Activated gamma-delta T cell (primary cell): ENCODE measurements around the gene PLSCR3.

ENCODE experiments used
- DNase-seq: peaks from one replicate; lab custom pipeline; 2025; lab: John Stamatoyannopoulos, UW
- total RNA-seq, 2 donors: gene quantifications; one replicate each; lab custom pipeline; 2026; lab: John Stamatoyannopoulos, UW

The PLSCR3 gene
- 0.35 to 1.1 reads per million in 2 donors for total RNA-seq

DNA sequence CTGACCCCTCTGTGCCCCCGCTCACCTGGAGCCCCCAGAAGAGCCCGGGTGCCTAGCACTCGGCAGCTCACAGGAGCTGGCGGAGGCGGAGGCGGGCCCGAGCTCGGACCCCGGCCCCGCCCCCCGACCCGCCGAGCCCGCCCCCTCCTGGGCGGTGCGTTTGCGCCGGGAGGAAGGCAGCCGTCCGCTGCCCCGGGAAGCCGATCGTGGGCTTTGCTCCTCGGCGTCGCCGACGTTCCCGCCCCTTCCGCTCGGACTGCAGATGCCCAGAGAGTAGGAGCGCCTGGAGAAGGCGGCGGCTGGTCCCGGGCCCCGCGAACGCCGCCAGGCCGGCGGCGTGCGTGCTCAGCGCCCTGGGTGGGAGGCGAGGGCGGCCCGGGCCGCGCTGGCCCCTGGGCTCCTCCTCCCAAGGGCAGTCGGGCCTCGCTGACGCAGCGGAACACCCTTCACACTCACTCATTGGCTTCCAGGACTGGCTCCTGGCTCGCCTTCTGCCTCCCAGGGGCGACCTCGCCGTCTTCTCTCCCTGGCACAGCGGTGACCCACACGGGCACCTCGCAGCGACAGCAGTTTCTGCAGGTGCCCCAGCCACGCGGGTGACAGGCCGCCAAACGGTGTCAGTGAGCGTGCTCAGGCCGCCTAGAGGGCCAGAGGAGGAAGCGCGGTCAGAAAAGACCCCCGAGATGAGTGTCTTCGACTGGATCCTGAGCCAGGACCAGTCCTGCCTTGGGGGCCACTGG, at the start of gene PLSCR3:
PLSCR3 (minus strand) TSS at position 74 of the 740 bp plus-strand sequence. CDS start 415 bp downstream, outside the sequence.
- peak; percentile 69 for DNase-seq

DNA sequence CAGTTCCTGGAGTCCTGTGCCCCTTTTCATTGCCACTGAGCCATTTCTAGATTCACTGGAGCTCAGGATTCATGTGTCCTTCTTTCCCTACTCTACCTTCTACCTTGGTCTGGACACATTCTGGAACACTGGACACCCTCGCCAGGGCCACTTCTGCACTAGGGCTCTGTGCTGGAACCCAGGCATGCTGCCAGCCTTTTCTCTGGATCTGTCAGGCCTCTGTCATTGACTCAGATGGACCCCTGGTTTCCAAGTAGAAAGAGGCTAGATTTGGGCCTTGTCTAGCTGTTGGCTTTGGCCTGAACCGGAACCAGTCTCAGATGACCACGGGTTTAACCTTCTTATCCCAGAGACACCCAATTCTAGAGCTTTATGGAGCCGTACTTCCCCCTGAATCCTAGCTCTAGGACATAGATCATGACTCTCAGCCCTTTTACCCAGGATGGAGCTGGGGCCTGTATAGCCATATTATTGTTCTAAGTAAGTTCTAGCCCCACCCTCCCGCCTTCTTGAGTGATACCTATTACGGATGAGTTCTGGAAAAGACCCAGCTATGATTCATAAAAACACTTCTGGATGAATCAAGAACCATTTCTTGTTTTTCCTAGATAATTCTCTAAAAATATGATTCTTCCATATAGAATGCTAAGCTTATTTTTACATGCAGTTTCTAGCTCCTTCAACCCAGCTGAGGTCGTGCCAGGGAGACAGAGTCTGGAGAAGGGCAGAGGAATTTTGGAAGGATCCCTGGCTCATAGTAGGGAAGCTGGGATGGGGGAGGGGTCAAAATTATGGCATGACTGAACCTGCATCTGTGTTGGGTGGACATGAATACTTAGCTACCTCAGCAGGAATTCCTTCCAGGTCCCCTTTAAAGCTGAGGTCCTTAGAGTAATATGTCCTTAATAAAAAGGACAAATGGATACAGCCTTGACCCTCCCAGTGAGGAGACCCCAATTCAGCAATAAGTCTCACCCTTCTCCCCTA, 49.5 kb upstream of the PLSCR3 start:
- DNase-seq = no peak

- DNase-seq = no peak
Observed at GRCh38 chr17:7442142-7442541, 47.8 kb upstream of the PLSCR3 start.

- DNase-seq = no peak
Observed at GRCh38 chr17:7441266-7441665, 46.9 kb upstream of the PLSCR3 start.

GRCh38 chr17:7440834-7441195, 46.5 kb upstream of the PLSCR3 start:
- no peak for DNase-seq

GRCh38 chr17:7440113-7440833, 45.9 kb upstream of the PLSCR3 start:
- no peak for DNase-seq

- DNase-seq = no peak
Observed at GRCh38 chr17:7439462-7440112, 45.3 kb upstream of the PLSCR3 start, which contains the start of gene FGF11. Gene FGF11 (plus strand): TSS chr17:7439512. CDS start chr17:7439621, 109 bp downstream.

DNA sequence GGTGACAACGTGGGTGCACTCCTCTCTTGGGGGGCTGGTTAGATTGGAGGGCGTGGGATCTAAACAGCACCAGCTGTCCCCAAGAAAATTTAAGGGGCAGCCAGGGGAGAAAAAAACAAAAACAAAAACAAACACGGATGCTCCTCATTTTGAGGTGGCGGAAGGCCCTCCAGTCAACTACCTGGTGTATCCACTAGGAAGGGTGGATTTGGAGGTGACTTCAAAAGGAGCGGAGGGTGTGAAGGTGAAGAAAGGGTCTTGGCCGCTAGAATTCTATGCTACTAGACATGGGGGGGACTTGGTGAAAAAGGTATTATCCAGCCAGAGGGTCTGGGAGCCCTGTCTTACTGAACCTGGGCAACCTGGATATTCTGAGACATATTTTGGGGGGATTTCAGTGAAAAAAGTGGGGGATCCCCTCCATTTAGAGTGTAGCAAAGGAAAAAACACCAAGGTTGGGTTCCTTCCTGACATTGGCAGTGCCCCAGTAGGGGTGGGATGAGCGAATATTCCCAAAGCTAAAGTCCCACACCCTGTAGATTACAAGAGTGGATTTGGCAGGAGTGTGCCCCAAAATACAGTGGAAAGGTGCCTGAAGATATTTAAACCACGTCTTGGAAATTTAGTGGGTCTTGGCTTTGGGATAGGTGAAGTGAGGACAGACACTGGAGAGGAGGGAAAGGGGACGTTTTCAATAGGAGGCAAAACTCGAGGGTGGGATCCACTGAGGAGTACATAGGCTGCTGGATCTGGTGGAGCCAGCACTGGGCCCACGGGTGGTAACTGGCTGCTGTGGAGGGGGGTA, 44.5 kb upstream of the PLSCR3 start:
- no peak for DNase-seq

- peak; percentile 25 for DNase-seq
Observed at GRCh38 chr17:7437950-7438614, 43.8 kb upstream of the PLSCR3 start.

DNA sequence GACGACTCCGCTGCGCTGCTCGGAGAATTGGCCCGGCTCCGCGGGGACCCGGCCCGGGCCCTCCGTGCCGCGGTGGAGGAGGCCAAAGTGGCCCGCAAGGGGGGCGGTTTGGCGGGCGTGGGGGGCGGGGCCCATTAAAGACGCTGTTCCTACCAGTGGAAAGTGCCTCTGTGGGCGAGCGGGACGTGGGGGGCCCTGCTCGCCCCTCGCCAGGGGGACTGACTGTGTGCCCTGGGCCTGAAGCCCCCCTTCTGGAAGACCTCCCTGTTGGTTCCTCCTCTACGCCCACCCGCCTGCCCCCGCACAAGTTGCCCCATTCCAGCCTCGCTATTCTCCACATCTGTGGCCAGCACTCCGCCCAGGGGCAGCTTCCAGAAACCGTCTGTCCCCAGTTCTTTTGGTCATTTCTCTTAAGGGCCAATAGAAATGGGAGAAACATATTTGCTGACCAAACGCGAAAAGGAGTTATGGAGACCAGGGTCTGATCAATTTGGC, 43.1 kb upstream of the PLSCR3 start:
- no peak for DNase-seq

- peak; percentile 61 for DNase-seq
Observed at GRCh38 chr17:7436556-7437368, 42.4 kb upstream of the PLSCR3 start.

DNA sequence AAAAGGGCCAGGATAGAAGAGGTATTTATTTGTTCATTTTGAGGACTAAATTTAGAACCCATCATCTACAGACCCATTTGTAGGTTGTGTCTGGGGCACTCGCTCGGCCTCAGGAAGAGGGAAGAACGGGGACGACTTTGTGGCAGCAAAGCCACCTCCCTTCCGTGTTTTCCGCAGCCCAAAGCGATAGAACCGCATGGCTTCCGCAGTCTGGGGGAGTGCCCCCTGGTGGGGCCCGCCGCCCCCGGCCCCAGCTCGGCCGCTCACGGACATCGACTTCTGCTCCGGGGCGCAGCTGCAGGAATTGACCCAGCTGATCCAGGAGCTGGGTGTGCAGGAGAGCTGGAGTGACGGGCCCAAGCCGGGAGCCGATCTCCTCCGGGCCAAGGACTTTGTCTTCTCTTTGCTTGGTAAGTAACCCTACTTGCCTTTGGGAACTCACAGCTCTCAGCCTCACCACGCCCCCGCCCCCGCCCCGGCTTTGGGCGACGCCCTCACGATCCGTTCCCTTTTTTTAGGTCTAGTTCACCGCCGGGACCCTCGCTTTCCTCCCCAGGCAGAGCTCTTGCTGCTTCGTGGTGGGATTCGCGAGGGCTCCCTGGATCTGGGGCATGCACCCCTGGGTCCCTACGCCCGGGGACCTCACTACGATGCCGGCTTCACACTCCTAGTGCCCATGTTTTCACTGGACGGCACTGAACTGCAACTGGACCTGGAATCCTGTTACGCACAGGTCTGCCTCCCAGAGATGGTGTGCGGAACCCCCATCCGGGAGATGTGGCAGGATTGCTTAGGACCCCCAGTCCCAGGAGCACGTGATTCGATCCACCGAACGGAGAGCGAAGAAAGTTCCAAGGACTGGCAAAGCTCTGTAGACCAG, 41.6 kb upstream of the PLSCR3 start:
- peak; percentile 33 for DNase-seq

DNA sequence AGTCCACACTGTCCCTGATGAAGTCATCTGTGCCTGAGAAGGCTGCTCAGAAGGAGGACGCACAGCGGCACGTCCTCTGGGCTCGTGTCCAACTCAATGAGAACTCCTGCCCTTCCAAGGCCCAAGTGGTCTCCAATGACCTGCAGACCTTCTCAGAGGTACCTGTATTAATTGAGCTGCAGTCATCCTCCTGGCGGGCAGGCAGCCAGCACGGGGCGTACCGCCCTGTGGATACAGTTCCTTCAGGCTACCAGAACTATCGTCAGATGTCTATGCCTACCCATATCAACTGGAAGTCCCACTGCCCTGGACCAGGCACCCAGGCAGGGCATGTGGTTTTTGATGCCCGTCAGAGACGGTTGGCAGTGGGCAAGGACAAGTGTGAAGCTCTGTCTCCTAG, 38.0 kb upstream of the PLSCR3 start:
- no peak for DNase-seq

- no peak for DNase-seq
Observed at GRCh38 chr17:7431231-7431630, 36.9 kb upstream of the PLSCR3 start.

DNA sequence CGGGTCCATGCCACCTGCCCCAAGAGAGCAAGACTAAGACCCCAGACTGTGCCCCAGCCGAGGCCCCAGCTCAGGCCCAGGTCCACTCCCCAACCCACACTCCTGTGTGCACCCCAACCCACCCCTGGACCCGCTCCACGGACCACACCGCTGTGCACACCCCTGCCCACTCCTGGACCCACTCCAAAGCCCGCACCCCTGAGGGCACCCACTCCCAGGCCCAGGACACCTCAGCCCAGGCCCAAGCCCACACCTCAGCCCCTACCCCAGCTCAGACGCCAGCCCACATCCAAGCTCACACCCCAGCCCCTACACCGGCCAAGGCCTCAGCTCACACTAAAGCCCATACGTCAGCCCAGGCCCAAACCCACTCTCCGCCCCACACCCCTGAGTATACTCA, 35.4 kb upstream of the PLSCR3 start:
- no peak for DNase-seq

- no peak for DNase-seq
Observed at GRCh38 chr17:7428557-7428956, 34.2 kb upstream of the PLSCR3 start, which contains the start of gene SPEM3. Gene SPEM3 (plus strand): TSS chr17:7428857. CDS start chr17:7428903, 46 bp downstream.

- DNase-seq = no peak
Observed at GRCh38 chr17:7427549-7427948, 33.2 kb upstream of the PLSCR3 start.
